Left lung (tissue), 10 donors: ENCODE measurements around the gene BACH2. TPM values are rescaled to one million over a fixed set of nuclear protein-coding genes. Genes with fewer than 3 reads are reported as not detected.

Source experiments
- ATAC-seq: fragments of 200-7000 bp; cut with Tn5 transposase; one replicate; pipeline ENCODE4 v1.9.1; 2020; ENCODE audit warnings: moderate library complexity
- DNase-seq, 4 donors: peaks; one replicate each; pipeline ENCODE4 v3.0.0-alpha.2; 2013 to 2020
- H3K27ac ChIP-seq, 2 donors: fragments of 200-600 bp; sonication (generic) in 1 of 2; one replicate each; pipeline versions ENCODE4 v1.5.0 to v1.8.0; 2020 to 2021
- H3K27me3 ChIP-seq, 2 donors: fragments of 200-600 bp; sonication (generic) in 1 of 2; one replicate each; pipeline versions ENCODE4 v1.5.0 to v1.8.0; 2020 to 2021
- H3K36me3 ChIP-seq, 2 donors: fragments of 200-600 bp; sonication (generic) in 1 of 2; one replicate each; pipeline versions ENCODE4 v1.5.0 to v1.8.0; 2020 to 2021
- H3K4me1 ChIP-seq, 2 donors: fragments of 200-600 bp; one replicate each; pipeline ENCODE4 v1.8.0; 2021
- H3K4me3 ChIP-seq, 2 donors: fragments of 200-600 bp; sonication (generic) in 1 of 2; one replicate each; pipeline versions ENCODE4 v1.5.0 to v1.8.0; 2020 to 2021; ENCODE audit warnings: mild to moderate bottlenecking in 1 of 2
- H3K9me3 ChIP-seq, 2 donors: fragments of 200-600 bp; sonication (generic) in 1 of 2; one replicate each; pipeline versions ENCODE4 v1.5.0 to v1.8.0; 2020 to 2021
- intact Hi-C, 2 donors: fragments of 100-400 bp; cut with DNase I; formaldehyde crosslinking; loops; one replicate each; pipeline versions ENCODE4 v1.11.2 to v1.14.2; 2022
- polyA plus RNA-seq, 6 donors: library from polyadenylated mRNA; unstranded; fragments of 120-200 nt; gene quantifications; one replicate each; pipeline ENCODE4 v1.2.1, GENCODE V29; 2013; ENCODE audit not compliant: insufficient read length in 6 of 6
- total RNA-seq, 2 donors: library from RNA; stranded (reverse); fragmentation: NEBNext Ultra II Directional; extraction: Animal tissue kit (Norgen Biotek cat#: 25700); gene quantifications; one replicate each; pipeline ENCODE4 v1.2.1, GENCODE V29; 2021
- TF ChIP-seq, protein P1 (sequence below), 2 donors: fragments of 200-600 bp; sonication (generic) in 1 of 2; IDR thresholded peaks; one replicate each; pipeline versions ENCODE4 v1.5.0 to v1.8.0; 2021; ENCODE audit warnings: antibody characterized with exemption in 2 of 2
- donor health status: DM: no; HTN: yes; CAD: no.
- donor health status: DM: no; HTN: no; CAD: no.

The BACH2 gene
- total and polyA plus RNA-seq, 8 donors, result 3.8 to 10.6 (median 8.9) TPM

DNA sequence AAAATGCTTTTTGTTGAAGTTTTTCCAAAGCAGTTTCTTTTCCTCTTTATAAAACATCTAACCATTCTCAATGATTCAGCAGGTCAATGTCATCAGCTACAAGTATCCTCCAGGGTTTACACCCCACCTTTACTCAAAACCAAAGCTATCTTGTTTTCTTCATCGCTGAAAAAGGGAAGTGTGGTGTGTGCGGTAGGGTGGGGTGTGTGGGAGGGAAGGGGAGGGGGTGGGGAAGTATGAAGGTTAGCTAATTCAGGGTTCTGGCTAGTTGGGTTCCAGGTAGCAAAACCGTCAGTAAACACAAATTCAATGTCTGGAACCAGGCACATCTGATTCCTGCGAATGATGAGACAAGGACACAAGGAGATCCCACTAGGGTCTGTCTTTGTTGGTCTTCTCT is 212.8 kb downstream of the BACH2 start:
- Histone ChIP-seq H3K36me3 (no peaks in the 10 kb centered on the region), H3K27ac (no peak overlapping the region), H3K27me3 (no peaks in the 10 kb centered on the region), H3K4me3 (no peak overlapping the region), H3K4me1 (peaks cover 0 to 9% of the 10 kb centered on the region in 2 donors), H3K9me3 (no peaks in the 10 kb centered on the region)
- TF ChIP-seq, protein P1, sequence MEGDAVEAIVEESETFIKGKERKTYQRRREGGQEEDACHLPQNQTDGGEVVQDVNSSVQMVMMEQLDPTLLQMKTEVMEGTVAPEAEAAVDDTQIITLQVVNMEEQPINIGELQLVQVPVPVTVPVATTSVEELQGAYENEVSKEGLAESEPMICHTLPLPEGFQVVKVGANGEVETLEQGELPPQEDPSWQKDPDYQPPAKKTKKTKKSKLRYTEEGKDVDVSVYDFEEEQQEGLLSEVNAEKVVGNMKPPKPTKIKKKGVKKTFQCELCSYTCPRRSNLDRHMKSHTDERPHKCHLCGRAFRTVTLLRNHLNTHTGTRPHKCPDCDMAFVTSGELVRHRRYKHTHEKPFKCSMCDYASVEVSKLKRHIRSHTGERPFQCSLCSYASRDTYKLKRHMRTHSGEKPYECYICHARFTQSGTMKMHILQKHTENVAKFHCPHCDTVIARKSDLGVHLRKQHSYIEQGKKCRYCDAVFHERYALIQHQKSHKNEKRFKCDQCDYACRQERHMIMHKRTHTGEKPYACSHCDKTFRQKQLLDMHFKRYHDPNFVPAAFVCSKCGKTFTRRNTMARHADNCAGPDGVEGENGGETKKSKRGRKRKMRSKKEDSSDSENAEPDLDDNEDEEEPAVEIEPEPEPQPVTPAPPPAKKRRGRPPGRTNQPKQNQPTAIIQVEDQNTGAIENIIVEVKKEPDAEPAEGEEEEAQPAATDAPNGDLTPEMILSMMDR (IDR thresholded peaks at IDR 0.05), result no peak
- intact Hi-C loops, result no loop called here
- no peak for DNase-seq
- no peak for ATAC-seq

DNA sequence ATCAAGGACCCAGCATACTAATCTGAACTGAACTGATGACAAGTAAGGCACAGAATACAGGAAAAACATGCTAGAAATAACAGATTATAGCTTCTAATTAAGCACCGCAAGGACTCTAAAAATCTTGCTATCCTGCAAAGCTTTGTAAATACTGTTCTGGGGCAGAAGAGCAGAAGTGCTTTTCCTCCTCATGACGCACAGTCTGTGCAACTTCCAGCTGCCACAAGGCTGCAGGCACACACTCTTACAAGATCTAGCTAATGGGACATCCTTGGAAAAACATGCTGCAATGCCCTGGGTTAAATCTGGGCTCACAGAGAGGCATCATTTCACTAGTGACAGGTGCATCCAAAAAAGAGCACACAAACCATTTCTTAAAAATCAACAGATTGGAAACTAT is 213.8 kb downstream of the BACH2 start:
- H3K9me3 ChIP-seq, result no peaks in the 10 kb centered on the region
- DNase-seq (no peak), ATAC-seq (no peak)
- H3K4me3 ChIP-seq, result no peak overlapping the region
- H3K27ac ChIP-seq, result no peak overlapping the region
- intact Hi-C loops, result no loop called here
- no peaks in the 10 kb centered on the region for H3K27me3 ChIP-seq
- H3K36me3 ChIP-seq, result no peaks in the 10 kb centered on the region
- TF ChIP-seq, protein P1 (IDR thresholded peaks at IDR 0.05), result no peak
- H3K4me1 ChIP-seq, result peaks cover 0 to under 1% of the 10 kb centered on the region in 2 donors

DNA sequence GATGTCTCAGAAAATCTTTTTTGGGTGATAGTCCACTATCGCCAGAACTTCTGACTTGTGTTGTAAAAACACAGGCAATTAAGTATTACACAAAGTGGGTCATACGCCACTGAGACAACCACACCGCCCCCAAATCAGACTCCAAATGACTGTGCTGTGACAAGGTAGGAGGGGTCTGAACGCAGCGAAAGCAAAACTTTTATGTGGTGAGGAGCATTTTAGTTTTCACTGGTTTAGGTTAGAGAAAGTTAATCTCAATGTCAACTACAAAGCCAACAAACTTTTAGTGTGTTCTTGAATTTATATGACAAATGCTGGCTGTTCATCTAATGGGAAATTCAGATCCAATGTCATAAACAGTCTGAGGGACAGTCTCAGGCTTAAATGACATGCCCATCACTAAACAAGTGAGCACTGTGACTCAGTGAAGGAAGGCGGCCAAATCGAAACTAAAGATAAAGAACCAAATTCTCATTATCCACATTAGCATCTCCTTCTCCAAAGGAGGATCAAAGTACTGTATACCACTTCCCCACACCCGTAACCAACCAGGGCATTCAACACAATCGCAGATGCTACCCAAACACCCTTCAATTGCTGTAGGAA is 215.7 kb downstream of the BACH2 start:
- H3K27me3 ChIP-seq, result no peaks in the 10 kb centered on the region
- H3K9me3 ChIP-seq, result no peaks in the 10 kb centered on the region
- TF ChIP-seq, protein P1 (IDR thresholded peaks at IDR 0.05), result no peak
- intact Hi-C loops, result no loop called here
- H3K36me3 ChIP-seq, result no peaks in the 10 kb centered on the region
- H3K4me1 ChIP-seq, result no peaks in the 10 kb centered on the region
- H3K4me3 ChIP-seq, result no peak overlapping the region
- no peak for DNase-seq
- no peak for ATAC-seq
- H3K27ac ChIP-seq, result no peak overlapping the region

- intact Hi-C loops, result no loop called here
- DNase-seq (no peak), ATAC-seq (no peak)
- Histone ChIP-seq H3K27me3 (no peaks in the 10 kb centered on the region), H3K27ac (no peak overlapping the region), H3K4me3 (no peak overlapping the region), H3K36me3 (no peaks in the 10 kb centered on the region), H3K4me1 (no peaks in the 10 kb centered on the region), H3K9me3 (no peaks in the 10 kb centered on the region)
- TF ChIP-seq, protein P1 (IDR thresholded peaks at IDR 0.05), result no peak
These were observed 216.8 kb downstream of the BACH2 start for GRCh38 chr6:90079560-90080490.

- TF ChIP-seq, protein P1 (IDR thresholded peaks at IDR 0.05), result no peak
- Histone ChIP-seq H3K27me3 (no peaks in the 10 kb centered on the region), H3K9me3 (no peaks in the 10 kb centered on the region), H3K27ac (no peak overlapping the region), H3K4me1 (no peaks in the 10 kb centered on the region), H3K36me3 (no peaks in the 10 kb centered on the region), H3K4me3 (no peak overlapping the region)
- intact Hi-C loops, result no loop called here
- DNase-seq (no peak), ATAC-seq (no peak)
These were observed 217.9 kb downstream of the BACH2 start for GRCh38 chr6:90078513-90079289.
